ENCODE data around the gene JDP2. TPM values are rescaled to one million over a fixed set of nuclear protein-coding genes. Genes with fewer than 3 reads are reported as not detected.
A peak's percentile ranks its signal among the peaks of the same experiment; 100 is the strongest.

The JDP2 gene
- total RNA-seq, 1 donor from 2014 or later, result 58.4 TPM

GRCh38 chr14:75402867-75403413 is 24.9 kb upstream of the JDP2 start:
- TF ChIP-seq CTCF (IDR thresholded peaks at IDR 0.05; ENCODE audit: insufficient read depth, low read length, severe bottlenecking), result no peak
- no peak for FAIRE-seq
- H3K36me3 ChIP-seq (ENCODE audit: control insufficient read depth, insufficient read depth, low read length), result no peaks in the 10 kb centered on the region
- DNase-seq (ENCODE audit: low read depth), result no peak
- H3K27me3 ChIP-seq (ENCODE audit: control insufficient read depth, insufficient read depth, low read length), result no peaks in the 10 kb centered on the region
- H3K4me3 ChIP-seq (ENCODE audit: low read depth, low read length), result no peak overlapping the region

GRCh38 chr14:75404847-75405246 is 23.0 kb upstream of the JDP2 start:
- no peak overlapping the region for H3K4me3 ChIP-seq (ENCODE audit: low read depth, low read length)
- no peak for TF ChIP-seq CTCF (IDR thresholded peaks at IDR 0.05; ENCODE audit: insufficient read depth, low read length, severe bottlenecking)
- DNase-seq (ENCODE audit: low read depth) (no peak), FAIRE-seq (peak; percentile 77)
- H3K36me3 ChIP-seq (ENCODE audit: control insufficient read depth, insufficient read depth, low read length), result no peaks in the 10 kb centered on the region
- no peaks in the 10 kb centered on the region for H3K27me3 ChIP-seq (ENCODE audit: control insufficient read depth, insufficient read depth, low read length)

- FAIRE-seq, result no peak
- TF ChIP-seq CTCF (IDR thresholded peaks at IDR 0.05; ENCODE audit: insufficient read depth, low read length, severe bottlenecking), result no peak
- no peak for DNase-seq (ENCODE audit: low read depth)
- Histone ChIP-seq H3K27me3 (ENCODE audit: control insufficient read depth, insufficient read depth, low read length) (peaks cover 2% of the 10 kb centered on the region), H3K4me3 (ENCODE audit: low read depth, low read length) (no peak overlapping the region), H3K36me3 (ENCODE audit: control insufficient read depth, insufficient read depth, low read length) (no peaks in the 10 kb centered on the region)
Measured at GRCh38 chr14:75406102-75406501, 21.7 kb upstream of the JDP2 start.

DNA sequence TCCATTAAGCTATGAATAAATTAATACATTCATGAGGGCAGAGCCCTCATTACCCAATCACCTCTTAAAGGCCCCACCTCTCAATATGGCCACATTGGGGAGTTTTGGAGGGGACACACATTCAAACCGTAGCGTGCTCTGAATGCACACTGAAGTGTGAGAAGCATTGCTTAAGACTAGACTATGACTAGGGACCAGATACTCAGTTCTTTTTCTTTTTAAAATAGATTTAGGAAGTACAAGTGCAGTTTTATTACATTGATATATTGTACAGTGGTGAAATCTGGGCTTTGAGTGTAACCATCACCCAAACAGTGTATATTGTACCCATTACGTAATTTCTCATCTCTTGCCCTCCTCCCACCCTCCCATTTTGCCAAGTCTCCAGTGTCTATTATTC is 21.0 kb upstream of the JDP2 start:
- FAIRE-seq, result no peak
- TF ChIP-seq CTCF (IDR thresholded peaks at IDR 0.05; ENCODE audit: insufficient read depth, low read length, severe bottlenecking), result no peak

GRCh38 chr14:75409316-75410205 is 18.3 kb upstream of the JDP2 start:
- Histone ChIP-seq H3K4me3 (ENCODE audit: low read depth, low read length) (no peak overlapping the region), H3K36me3 (ENCODE audit: control insufficient read depth, insufficient read depth, low read length) (no peaks in the 10 kb centered on the region), H3K27me3 (ENCODE audit: control insufficient read depth, insufficient read depth, low read length) (peaks cover 2% of the 10 kb centered on the region)
- FAIRE-seq (no peak), DNase-seq (ENCODE audit: low read depth) (no peak)
- TF ChIP-seq CTCF (IDR thresholded peaks at IDR 0.05; ENCODE audit: insufficient read depth, low read length, severe bottlenecking), result no peak

More for the DNA sequence above, 21.0 kb upstream of the JDP2 start:
- no peak for DNase-seq (ENCODE audit: low read depth)
- H3K27me3 ChIP-seq (ENCODE audit: control insufficient read depth, insufficient read depth, low read length), result peaks cover 2% of the 10 kb centered on the region
- no peaks in the 10 kb centered on the region for H3K36me3 ChIP-seq (ENCODE audit: control insufficient read depth, insufficient read depth, low read length)
- H3K4me3 ChIP-seq (ENCODE audit: low read depth, low read length), result no peak overlapping the region

Measured in bronchial epithelial cell (primary cell).